ENCODE data around the gene KPNB1. TPM values are rescaled to one million over a fixed set of nuclear protein-coding genes. Genes with fewer than 3 reads are reported as not detected.

KPNB1 gene
- total RNA-seq, 1 experiment from 2014 or later, result 967 TPM

DNA sequence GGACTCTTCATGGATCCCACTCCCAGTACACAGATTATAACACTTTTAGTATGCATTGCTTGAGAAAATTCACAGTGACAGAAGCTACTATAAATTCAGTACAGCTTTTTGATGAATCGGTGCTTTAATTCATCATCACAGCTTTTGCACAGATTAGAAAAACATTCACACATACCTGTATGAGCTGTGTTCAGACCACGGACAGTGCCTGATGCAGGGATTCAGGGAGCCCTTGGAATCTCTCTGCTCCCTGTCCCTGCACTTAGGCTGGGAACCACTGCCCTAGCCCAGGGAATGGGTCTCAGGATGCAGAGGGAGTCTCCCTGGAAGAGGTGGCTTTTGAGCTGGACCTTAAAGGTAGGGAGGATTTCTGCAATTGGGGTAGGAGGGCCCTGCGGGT is 58.2 kb downstream of the KPNB1 start:
- no TSS peak for BruUV-seq (replicated peaks)
- H3K27ac Mint-ChIP-seq (ENCODE audit: unreplicated experiment), result no peak overlapping the region
- ChIA-PET CTCF (interaction anchor here (0.6 to 1.3 kb wide), 5 partner anchors 9 to 1522 kb away, joined by 3 read pairs; partner anchors contain the start of gene TBX21), POLR2A (interaction anchor here (0.6 kb wide), 1 partner anchor 222 kb away, joined by 3 read pairs; no protein-coding TSS in a partner anchor)
- DNase-seq, result no peak
- TF ChIP-seq, protein P1, sequence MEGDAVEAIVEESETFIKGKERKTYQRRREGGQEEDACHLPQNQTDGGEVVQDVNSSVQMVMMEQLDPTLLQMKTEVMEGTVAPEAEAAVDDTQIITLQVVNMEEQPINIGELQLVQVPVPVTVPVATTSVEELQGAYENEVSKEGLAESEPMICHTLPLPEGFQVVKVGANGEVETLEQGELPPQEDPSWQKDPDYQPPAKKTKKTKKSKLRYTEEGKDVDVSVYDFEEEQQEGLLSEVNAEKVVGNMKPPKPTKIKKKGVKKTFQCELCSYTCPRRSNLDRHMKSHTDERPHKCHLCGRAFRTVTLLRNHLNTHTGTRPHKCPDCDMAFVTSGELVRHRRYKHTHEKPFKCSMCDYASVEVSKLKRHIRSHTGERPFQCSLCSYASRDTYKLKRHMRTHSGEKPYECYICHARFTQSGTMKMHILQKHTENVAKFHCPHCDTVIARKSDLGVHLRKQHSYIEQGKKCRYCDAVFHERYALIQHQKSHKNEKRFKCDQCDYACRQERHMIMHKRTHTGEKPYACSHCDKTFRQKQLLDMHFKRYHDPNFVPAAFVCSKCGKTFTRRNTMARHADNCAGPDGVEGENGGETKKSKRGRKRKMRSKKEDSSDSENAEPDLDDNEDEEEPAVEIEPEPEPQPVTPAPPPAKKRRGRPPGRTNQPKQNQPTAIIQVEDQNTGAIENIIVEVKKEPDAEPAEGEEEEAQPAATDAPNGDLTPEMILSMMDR (IDR thresholded peaks at IDR 0.05; ENCODE audit: insufficient read depth in 1 of 2, low read depth in 1 of 2, low read length in 1 of 2, severe bottlenecking in 1 of 2, unreplicated experiment in 1 of 2), result no peak
- peaks cover 2% of the 10 kb centered on the region for H3K27me3 Mint-ChIP-seq (ENCODE audit: insufficient read depth, unreplicated experiment)
- Histone ChIP-seq H3K4me1 (no peaks in the 10 kb centered on the region), H3K9me3 (no peaks in the 10 kb centered on the region), H3K36me3 (ENCODE audit: control insufficient read depth, insufficient read depth, low read length) (0 out of 2 replicates have a peak, but pooled peaks cover 1% of the 10 kb centered on the region), H3K27me3 (replicated peaks; ENCODE audit: control insufficient read depth, insufficient read depth, low read length) (no peaks in the 10 kb centered on the region), H3K4me3 (ENCODE audit: low read depth, low read length) (no peak overlapping the region)
- H3K36me3 Mint-ChIP-seq (ENCODE audit: insufficient read depth, unreplicated experiment), result no peaks in the 10 kb centered on the region
- no peak overlapping the region for H3K4me3 Mint-ChIP-seq (ENCODE audit: unreplicated experiment)
- H3K4me1 Mint-ChIP-seq (ENCODE audit: low read depth, unreplicated experiment), result no peaks in the 10 kb centered on the region
- no peaks in the 10 kb centered on the region for H3K9me3 Mint-ChIP-seq (ENCODE audit: unreplicated experiment)
- intact Hi-C loops (cut with micrococcal nuclease; ENCODE audit: unreplicated experiment), result no loop called here

DNA sequence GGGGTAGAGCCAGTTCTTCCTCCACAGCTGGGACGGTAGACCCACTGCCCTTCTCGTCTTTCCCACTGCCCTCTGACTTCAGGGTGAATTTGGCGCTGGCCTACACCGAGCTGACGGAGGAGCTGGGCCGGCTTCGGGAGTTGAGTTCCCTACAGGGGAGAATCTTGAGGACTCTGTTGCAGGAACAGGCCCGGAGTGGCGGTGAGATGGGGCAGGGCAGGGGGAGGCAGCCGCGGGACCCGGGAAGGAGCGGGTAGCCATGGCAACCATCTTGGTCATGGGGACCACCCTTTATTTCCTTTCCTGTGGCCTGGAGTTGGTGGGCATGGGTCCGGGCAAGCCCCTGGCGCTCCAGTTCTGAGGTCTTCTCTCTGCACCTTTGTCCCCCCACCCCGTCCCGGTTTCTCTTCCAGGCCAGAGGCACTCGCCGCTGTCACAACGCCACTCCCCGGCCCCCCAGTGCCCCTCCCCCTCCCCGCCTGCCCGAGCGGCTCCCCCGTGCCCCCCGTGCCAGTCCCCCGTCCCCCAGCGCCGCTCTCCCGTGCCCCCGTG is 58.7 kb downstream of the KPNB1 start:
- ChIA-PET POLR2A (interaction anchor here (0.6 kb wide), 1 partner anchor 222 kb away, joined by 3 read pairs; no protein-coding TSS in a partner anchor), CTCF (interaction anchor here (0.7 to 1.3 kb wide), 3 partner anchors 9 to 1522 kb away, joined by 3 read pairs; no protein-coding TSS in a partner anchor)
- Histone ChIP-seq H3K27me3 (replicated peaks; ENCODE audit: control insufficient read depth, insufficient read depth, low read length) (no peaks in the 10 kb centered on the region), H3K4me1 (no peaks in the 10 kb centered on the region), H3K9me3 (no peaks in the 10 kb centered on the region), H3K4me3 (ENCODE audit: low read depth, low read length) (no peak overlapping the region), H3K36me3 (ENCODE audit: control insufficient read depth, insufficient read depth, low read length) (0 out of 2 replicates have a peak, but pooled peaks cover 1% of the 10 kb centered on the region)
- no peak for DNase-seq
- intact Hi-C loops (cut with micrococcal nuclease; ENCODE audit: unreplicated experiment), result no loop called here
- no TSS peak for BruUV-seq (replicated peaks)
- Mint-ChIP-seq H3K9me3 (ENCODE audit: unreplicated experiment) (no peaks in the 10 kb centered on the region), H3K27me3 (ENCODE audit: insufficient read depth, unreplicated experiment) (peaks cover 5% of the 10 kb centered on the region), H3K4me1 (ENCODE audit: low read depth, unreplicated experiment) (no peaks in the 10 kb centered on the region), H3K4me3 (ENCODE audit: unreplicated experiment) (no peak overlapping the region), H3K27ac (ENCODE audit: unreplicated experiment) (no peak overlapping the region), H3K36me3 (ENCODE audit: insufficient read depth, unreplicated experiment) (no peaks in the 10 kb centered on the region)
- TF ChIP-seq, protein P1 (IDR thresholded peaks at IDR 0.05; ENCODE audit: insufficient read depth in 1 of 2, low read depth in 1 of 2, low read length in 1 of 2, severe bottlenecking in 1 of 2, unreplicated experiment in 1 of 2), result no peak

DNA sequence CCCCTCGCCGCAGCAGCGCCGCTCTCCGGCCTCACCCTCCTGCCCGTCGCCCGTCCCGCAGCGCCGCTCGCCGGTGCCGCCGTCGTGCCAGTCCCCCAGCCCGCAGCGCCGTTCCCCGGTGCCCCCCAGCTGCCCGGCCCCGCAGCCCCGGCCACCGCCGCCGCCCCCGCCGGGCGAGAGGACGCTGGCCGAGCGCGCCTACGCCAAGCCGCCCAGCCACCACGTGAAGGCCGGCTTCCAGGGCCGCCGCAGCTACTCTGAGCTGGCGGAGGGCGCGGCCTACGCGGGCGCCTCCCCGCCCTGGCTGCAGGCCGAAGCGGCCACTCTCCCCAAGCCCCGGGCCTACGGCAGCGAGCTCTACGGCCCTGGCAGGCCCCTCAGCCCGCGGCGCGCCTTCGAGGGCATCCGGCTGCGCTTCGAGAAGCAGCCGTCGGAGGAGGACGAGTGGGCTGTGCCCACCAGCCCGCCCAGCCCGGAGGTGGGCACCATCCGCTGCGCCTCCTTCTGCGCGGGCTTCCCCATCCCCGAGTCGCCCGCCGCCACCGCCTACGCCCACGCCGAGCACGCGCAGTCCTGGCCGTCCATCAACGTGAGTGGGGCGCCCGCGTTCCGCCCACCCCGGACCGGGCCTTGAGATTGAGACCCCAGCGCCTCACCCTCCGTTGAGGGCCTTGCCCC is 59.3 kb downstream of the KPNB1 start:
- H3K36me3 Mint-ChIP-seq (ENCODE audit: insufficient read depth, unreplicated experiment), result no peaks in the 10 kb centered on the region

More for the DNA sequence above, 59.3 kb downstream of the KPNB1 start:
- ChIA-PET CTCF (interaction anchor here (1.2 kb wide), 1 partner anchor 43 kb away, joined by 3 read pairs; no protein-coding TSS in a partner anchor), POLR2A (no interaction called here)
- no TSS peak for BruUV-seq (replicated peaks)
- H3K27me3 ChIP-seq (replicated peaks; ENCODE audit: control insufficient read depth, insufficient read depth, low read length), result no peaks in the 10 kb centered on the region
- Mint-ChIP-seq H3K27me3 (ENCODE audit: insufficient read depth, unreplicated experiment) (peaks cover 10% of the 10 kb centered on the region), H3K4me1 (ENCODE audit: low read depth, unreplicated experiment) (no peaks in the 10 kb centered on the region), H3K4me3 (ENCODE audit: unreplicated experiment) (no peak overlapping the region), H3K9me3 (ENCODE audit: unreplicated experiment) (no peaks in the 10 kb centered on the region), H3K27ac (ENCODE audit: unreplicated experiment) (no peak overlapping the region)
- H3K4me1 ChIP-seq, result no peaks in the 10 kb centered on the region
- TF ChIP-seq, protein P1 (IDR thresholded peaks at IDR 0.05; ENCODE audit: insufficient read depth in 1 of 2, low read depth in 1 of 2, low read length in 1 of 2, severe bottlenecking in 1 of 2, unreplicated experiment in 1 of 2), result no peak
- intact Hi-C loops (cut with micrococcal nuclease; ENCODE audit: unreplicated experiment), result no loop called here
- no peak overlapping the region for H3K4me3 ChIP-seq (ENCODE audit: low read depth, low read length)
- DNase-seq, result no peak
- 0 out of 2 replicates have a peak, but pooled peaks cover 1% of the 10 kb centered on the region for H3K36me3 ChIP-seq (ENCODE audit: control insufficient read depth, insufficient read depth, low read length)
- H3K9me3 ChIP-seq, result no peaks in the 10 kb centered on the region
